Gastroesophageal sphincter (tissue), 3 donors: ENCODE data around the gene KCNK2.

ENCODE experiments used
- EP300 ChIP-seq: sonication (generic); formaldehyde crosslinking; IDR thresholded peaks from one replicate; pipeline ENCODE4 v1.6.1; 2017; ENCODE audit warnings: antibody characterized with exemption, mild to moderate bottlenecking
- POLR2A ChIP-seq, 2 donors: fragments of 450-650 bp; IDR thresholded peaks; one replicate each; pipeline ENCODE4 v1.6.1; 2017; ENCODE audit warnings: antibody characterized with exemption in 2 of 2, mild to moderate bottlenecking in 2 of 2, moderate library complexity in 1 of 2
- POLR2AphosphoS5 ChIP-seq: sonication (generic); formaldehyde crosslinking; IDR thresholded peaks from one replicate; pipeline ENCODE4 v1.6.1; 2017; ENCODE audit warnings: antibody characterized with exemption
- TF ChIP-seq, protein P1 (sequence below), 4 experiments: fragments of 200-600 bp in 2 of 4; fragments of 450-650 bp in 2 of 4; sonication (generic) in 1 of 4; IDR thresholded peaks; one replicate each; pipeline ENCODE4 v1.5.1; 2017 to 2019; ENCODE audit warnings: antibody characterized with exemption in 4 of 4, mild to moderate bottlenecking in 2 of 4, moderate library complexity in 2 of 4

GRCh38 chr1:215226757-215227156 lies 144.2 kb downstream of the KCNK2 start:
- no peak for TF ChIP-seq POLR2AphosphoS5
- TF ChIP-seq, protein P1, sequence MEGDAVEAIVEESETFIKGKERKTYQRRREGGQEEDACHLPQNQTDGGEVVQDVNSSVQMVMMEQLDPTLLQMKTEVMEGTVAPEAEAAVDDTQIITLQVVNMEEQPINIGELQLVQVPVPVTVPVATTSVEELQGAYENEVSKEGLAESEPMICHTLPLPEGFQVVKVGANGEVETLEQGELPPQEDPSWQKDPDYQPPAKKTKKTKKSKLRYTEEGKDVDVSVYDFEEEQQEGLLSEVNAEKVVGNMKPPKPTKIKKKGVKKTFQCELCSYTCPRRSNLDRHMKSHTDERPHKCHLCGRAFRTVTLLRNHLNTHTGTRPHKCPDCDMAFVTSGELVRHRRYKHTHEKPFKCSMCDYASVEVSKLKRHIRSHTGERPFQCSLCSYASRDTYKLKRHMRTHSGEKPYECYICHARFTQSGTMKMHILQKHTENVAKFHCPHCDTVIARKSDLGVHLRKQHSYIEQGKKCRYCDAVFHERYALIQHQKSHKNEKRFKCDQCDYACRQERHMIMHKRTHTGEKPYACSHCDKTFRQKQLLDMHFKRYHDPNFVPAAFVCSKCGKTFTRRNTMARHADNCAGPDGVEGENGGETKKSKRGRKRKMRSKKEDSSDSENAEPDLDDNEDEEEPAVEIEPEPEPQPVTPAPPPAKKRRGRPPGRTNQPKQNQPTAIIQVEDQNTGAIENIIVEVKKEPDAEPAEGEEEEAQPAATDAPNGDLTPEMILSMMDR (IDR thresholded peaks at IDR 0.05) = no peak
- TF ChIP-seq POLR2A (IDR thresholded peaks at IDR 0.05) = no peak
- TF ChIP-seq EP300 = no peak
